ENCODE results near the gene IGFBP5.

The IGFBP5 gene

DNA sequence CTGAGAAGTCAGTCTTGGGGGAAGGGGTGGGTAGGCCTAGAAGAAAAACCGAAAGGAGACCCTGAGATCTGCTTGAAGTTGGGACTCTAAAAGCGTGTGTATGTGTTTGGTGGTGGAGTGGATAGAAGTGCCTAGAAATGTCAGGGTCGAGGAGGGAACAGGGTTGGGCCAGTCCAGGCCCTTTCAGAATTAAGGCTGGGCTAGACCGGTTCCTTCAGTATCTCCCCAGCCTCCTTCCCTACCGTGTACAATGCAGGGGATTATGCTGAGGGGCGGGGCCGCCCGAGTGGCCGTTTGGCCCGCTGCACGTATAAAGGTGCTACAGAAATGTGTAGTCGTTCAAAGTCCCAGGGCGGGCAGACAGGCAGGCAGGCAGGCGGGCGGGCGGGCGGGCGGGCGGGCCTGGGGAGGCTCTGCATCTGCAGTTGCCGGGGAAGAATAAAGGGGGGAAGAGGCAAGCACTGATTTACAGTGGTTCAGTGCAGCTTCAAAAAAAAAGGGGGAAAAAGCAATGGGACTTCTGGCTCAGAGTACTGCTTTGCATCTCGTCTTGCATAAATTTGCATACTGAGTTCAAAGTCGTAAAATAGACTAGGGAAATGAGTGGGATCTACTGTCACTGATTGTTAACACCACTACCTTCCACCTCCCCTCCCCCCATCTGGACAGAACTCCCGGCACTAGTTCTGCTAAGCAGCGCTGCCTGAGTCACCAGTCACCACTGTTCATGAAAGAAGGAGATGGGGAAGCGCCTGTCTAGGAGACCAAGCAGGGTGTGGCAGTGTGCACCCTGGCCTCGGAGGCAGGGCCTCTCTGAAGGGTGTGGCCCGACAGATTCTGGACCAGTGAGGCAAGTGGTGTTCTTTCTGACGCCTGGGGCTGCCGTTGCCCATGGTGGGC lies 58.5 kb downstream of the IGFBP5 start:
- DNase-seq = peak in 1 of 2 donors; percentile 25

DNA sequence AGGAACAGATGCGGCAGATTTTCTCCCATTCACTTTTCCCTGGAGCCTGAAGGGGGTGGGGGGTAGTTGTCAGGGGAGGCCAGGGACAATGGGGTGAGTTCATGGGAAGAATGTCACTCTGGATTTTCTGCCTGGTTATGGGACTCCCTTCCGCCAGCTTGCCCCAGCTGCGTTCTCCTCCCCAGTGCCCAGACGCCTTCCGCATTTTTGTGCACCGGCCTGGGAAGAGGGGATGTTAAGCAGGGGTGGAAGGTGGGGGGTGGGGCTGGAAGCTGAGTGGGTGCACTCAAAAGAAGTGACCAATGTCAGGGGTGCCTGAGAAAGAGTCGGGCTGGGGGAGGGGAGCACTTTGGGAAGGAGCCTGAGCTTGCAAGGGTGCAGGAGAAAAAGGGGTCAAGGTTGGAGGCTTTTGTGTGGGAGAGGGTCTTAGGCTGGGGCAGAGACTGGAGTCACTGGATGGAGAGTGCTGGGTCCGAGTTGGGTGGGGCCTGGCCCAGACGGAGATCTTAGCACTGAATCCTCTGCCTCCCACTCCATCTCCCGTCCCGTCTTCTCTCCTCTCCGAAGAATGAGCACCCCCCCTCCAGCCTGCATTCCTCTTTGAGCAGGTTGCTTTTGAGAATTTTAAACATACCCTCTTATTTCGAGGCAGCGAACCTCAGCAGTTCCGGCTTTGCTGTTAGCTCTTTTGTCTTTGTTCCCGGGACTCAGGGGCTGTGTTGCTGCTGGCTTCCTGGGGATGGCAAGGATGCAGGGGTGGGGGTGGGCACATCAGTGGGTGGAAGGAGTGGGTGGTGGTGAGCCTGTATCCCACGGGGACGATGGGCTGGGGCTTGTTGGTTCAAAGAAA lies 59.4 kb downstream of the IGFBP5 start:
- no peak for DNase-seq

DNA sequence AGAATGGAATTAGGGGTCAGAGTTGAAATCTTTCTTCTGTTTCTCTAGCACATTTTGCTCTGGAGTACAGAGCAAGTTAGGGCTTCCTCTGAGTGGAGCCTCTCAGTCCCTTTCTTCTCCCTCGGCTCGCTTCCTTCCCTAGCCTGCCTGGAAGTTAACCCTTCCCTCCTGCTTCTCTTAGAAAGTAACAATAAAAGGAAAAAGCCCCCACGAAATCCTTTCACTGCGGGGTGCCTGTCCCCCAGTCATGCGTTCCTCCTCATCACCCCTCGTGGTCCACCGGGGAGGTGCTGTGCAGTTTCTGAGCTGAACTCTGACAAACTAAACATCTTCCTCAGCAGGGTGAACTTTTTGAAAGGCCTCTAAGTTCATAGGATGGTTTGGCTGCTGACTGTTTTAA lies 60.2 kb downstream of the IGFBP5 start:
- DNase-seq = no peak

DNA sequence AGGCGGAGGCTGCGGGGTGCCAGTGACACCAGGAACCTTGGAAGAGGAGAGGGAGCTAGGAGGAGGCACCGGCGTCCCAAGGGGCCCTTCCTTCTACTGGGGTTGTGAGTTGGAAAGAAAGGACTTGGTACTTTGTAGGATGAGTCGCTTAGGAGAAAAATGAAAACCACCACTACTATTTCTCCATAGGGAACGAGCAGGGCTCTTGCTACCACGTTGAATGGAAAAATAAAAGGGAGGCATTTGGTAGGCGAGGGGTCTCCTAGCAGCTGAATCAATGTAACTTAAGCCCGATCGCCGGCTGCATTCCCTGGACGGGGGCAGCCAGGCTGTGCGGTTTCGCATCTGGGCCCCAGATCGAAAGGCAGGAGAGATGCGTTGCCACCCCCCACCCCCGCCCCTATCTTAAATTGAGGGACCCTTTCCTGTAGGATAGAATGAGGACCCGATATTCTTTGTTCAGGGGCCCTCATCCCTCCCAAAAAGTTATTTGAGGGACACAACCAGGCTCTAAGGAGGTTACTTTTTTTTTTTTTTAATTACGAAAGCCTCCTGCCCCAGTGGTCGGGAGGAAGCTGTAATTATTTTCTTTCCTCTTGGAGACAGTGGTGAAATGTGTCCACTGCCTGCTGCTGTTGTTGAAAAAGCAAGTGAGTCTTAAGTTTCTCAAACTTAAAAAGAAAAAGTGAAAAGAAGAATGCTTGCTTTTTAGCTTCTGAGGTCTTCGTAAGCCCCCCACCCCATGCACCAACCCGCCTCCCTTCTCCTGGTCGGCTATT lies 60.8 kb downstream of the IGFBP5 start:
- DNase-seq = no peak

DNA sequence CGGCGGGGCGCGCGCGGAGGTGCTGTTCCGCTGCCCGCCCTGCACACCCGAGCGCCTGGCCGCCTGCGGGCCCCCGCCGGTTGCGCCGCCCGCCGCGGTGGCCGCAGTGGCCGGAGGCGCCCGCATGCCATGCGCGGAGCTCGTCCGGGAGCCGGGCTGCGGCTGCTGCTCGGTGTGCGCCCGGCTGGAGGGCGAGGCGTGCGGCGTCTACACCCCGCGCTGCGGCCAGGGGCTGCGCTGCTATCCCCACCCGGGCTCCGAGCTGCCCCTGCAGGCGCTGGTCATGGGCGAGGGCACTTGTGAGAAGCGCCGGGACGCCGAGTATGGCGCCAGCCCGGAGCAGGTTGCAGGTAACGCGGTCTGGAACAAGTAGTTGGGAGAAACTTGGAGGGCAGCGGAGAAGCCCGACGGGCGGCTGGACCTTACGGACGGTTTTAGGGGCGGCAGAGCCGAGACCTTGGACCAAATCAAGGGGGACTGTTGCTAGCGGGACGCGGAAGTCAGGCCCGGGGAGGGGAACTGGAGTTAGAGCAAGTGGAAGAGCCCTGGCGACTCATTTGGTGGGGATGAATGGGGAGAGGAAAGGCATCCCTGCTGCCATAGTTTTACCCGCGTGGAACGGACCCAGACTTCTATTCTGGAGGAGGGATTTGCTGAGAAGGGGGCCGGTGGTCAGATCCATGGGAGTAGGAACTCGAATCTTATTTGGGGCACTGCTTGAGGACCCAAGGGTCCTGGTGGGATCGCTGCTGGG lies 61.6 kb downstream of the IGFBP5 start:
- peak in 1 of 2 donors; percentile 11 for DNase-seq

- peak in 1 of 2 donors; percentile 9 for DNase-seq
These were observed 62.3 kb downstream of the IGFBP5 start, which contains the start of gene IGFBP2 for GRCh38 chr2:216632952-216633615. TSS of gene IGFBP2 (plus strand) at chr2:216633420. CDS start at chr2:216633524, 104 bp downstream.

GRCh38 chr2:216632346-216632951 lies 62.9 kb downstream of the IGFBP5 start:
- DNase-seq = no peak

DNA sequence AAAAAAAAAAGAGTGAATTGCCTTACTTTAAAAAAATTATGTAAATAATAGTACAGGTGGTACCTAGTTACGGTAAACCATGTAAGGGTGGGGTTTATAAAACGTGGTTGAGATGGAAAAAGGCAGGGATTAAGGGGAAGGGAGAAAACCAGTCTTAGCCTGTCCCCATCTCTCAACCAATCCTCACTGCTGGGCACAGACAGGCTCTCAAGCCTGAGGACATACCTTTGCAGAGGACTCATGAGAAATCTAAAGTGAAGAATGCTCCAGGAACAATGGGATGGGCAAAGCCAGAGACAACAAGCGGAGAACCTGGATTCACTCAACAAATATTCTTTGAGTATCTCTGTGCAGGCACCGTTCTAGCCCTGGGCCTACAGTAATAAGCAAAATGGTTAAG lies 65.6 kb downstream of the IGFBP5 start:
- DNase-seq = no peak

DNA sequence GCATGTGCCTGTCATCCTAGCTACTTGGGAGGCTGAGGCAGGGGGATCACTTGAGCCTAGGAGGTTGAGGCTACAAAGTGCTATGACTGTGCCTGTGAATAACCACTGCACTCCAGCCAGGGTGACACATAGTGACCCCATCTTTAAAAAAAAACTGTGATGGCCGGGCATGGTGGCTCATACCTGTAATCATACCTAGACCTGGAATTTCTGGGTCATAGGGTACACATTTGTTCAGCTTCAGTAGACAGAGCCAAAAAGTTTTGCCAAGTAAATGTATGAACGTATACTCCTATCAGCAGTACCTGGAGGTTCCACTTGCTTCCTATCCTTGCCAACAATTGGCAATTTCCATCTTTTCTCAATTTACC lies 68.5 kb downstream of the IGFBP5 start:
- no peak for DNase-seq

DNA sequence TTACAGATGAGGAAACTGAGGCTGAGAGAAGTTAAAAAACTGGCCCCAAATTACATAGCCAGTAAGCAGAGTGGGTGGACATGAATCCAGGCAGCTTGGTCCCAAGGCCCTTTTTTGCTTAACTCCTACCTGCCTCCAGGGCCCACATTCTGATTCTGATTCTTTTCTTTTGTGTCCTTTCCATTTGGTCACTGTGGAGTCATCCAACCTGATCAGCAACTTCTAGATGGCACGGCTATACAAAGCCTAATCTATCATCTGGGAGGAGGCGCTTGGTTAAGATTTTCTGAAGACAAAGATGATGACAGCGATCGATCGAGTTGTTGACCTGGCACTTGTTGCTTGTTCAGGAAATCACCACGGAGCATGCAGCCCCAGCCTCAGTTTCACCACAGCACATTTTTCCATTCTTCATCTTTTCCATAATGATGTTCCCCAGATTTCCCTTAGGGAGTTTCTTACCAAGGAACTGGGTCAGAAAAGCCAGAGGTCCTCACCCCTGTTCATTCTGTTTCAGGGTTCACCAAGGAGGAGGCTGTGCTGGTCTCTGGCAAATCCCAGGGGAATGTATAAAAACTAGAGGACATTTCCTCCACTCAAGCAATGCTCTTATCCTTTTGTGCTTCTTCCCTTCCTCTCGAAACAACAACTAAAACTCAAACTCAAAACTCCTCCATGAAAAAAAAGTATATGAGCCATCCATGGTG lies 69.0 kb downstream of the IGFBP5 start:
- no peak for DNase-seq

DNA sequence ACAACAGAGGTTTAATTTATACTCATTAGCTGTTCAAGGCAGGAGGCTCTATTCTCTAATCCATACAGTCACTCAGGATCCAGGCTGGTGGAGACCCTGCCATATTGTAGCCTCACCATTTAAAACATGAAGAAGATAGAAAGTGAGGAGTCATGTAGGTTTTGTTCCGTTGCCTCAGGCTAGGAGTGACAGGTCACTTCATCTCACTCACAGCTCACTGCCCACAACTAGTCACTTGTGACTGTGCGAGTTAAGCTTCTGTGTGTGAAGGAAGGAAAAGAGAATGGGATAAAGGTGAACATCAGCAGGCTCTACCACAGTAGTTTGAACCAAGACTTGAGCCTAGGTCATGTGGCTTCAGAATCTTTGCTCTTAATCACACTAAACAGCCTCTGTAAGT lies 71.1 kb downstream of the IGFBP5 start:
- DNase-seq = no peak

GRCh38 chr2:216622526-216622925 lies 72.8 kb downstream of the IGFBP5 start:
- no peak for DNase-seq
